DMS79 (cell line): ENCODE results near the gene GPS1.

Experiments used
- DNase-seq: peaks from one replicate; lab custom pipeline; 2025; lab: John Stamatoyannopoulos, UW

GPS1 gene

DNA sequence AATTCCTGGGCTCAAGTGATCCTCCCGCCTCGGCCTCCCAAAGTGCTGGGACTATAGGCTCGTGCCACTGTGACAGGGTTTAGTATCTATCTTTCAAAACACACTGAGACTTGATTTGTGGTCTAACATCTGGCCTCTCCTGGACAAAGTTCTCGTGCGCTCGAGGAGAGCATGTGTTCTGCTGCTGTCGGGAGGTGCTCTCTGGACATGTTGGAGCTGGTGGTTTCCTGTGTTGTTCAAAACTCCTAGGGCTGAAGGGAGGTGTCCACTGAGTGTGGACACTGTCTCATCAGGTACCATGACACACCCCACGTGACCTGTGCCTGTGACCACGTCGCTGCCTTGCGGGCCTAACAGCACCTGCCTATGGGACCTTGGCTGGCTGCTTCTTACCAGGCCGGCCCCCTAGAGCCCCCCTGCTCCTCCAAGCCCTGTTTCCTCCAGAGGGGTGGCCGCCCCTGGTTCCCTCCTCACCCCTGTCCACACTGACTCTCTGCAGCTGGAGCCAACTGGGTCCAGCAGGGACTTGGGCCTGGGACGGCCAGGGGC lies 5.7 kb upstream of the GPS1 start:
- DNase-seq = no peak

DNA sequence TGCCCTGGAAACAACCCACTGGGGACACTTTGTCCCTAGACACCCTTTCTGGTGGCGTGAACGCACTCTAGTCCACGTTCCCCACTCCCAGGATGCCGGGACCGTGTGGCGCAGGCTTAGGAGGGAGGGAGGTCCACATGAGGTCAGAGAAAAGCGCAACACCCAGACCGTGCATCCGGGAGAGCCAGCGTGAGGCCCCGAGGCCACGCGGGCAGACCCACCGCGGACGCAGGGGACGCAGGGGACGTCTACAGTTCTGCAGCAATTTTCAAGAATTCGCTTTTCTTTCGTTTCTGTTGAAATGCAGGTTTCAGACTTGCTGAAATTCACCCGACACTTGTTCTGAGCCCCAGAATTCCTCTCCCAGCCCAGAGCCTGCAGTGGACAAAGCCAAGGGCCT lies 4.8 kb upstream of the GPS1 start:
- DNase-seq = no peak

DNA sequence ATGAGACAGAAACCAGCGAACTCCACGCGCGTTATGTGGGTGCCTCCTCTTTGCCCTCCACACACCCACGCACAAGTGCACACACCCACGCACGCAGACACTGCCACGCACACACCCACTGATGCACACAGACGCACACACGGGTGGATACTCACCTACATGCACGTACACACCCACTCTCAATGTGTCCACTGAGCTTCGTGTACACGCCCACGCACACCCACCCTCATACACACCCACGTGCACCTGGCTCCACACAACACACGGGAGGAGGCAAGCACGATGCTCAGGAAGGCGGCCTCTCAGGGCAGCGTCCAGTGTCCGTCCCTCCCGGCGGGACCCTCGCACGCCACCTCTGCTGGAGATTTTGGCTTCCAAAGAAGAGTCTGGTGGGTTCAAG lies 4.3 kb upstream of the GPS1 start:
- DNase-seq = no peak

DNA sequence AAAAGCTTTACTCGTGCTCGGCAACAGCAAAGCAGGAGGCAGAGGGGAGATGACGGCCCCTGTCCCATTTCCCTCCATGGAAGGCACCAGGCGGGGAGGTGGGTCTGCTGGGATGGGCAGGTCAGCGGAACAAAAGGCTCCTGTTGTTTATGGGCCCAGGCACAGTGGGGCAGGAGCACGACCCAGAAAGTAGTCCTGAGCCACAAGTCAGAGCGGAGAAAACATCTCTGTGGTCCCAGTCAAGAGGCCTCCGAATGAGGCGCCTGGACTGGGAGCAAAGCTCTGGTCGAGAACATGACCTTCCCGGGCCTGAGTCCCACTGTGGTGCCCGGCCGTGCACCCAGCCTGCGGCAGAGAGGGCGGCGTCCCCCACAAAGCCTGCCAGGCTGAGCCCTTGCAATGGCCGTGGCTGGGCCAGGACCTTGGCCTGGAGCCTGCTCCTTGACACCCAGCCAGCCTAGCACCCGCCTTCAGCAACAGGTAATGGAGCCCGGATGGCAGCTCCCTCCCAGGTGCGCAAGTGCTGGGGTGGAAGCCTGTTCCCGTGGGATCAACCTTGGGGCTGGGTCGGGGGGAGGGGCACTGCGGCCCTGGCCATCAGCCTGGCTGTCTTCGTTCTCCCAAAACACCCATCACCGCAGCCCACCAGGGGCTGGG lies 3.7 kb upstream of the GPS1 start:
- no peak for DNase-seq

DNA sequence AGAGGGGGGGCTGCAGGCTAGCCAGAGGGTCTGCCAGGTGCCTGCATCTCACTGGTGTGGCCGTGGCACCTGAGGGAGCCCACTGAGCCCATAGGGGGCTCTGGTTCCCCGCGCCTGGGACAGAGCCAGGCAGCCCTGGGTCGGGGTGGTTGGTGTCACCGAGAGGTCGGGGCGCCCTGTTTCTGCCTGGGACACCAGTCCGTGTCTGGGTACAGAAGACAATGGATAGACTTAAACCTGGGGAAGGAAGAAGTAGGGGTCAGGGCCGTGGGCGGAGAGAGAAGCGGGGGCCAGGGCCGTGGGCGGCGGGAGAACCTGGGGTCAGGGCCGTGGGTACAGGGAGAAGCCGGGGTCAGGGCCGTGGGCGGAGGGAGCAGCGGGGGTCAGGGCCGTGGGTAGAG lies 3.1 kb upstream of the GPS1 start:
- DNase-seq = no peak

DNA sequence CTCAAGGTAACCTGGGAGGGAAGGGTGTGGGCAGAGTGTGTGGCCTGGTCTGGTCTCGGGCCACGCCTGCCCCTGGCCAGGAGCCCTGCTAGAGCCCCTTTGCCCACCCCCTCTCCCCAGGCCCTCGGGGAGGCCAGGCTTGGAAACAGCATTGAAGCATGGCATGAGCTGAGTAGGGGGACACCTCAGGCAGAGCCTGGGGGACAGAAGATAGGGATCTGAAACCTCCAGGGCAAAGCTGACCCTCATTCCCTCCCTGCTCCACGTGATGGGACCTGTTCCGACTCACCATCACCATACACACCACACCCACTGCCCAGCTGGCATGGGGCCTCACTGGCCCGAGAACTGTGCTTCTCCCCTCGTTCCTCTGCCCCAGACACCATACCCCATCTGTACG lies 2.6 kb upstream of the GPS1 start:
- DNase-seq = no peak

DNA sequence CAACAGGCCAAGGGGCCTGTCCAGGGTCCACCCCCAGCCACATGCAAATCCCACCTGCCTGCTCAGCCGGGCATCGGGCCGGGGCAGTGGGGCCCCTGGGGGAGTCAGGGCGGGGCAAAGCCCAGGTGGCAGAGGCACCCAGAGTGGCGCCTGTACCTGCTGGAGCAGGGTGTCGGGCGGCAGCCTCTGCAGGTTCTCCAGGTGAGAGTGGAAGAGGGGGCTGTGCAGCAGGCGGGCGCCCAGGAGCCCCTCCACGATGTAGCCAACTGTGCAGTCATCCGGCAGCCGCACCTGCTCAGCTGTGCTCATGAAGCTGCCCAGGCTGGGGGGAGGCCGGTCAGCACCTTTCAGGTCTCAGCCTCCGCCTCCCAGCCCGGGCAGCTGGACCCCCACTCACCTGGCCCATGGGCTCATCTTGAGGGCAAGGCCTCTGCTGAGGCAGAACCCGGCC lies 2.2 kb upstream of the GPS1 start:
- DNase-seq = no peak

DNA sequence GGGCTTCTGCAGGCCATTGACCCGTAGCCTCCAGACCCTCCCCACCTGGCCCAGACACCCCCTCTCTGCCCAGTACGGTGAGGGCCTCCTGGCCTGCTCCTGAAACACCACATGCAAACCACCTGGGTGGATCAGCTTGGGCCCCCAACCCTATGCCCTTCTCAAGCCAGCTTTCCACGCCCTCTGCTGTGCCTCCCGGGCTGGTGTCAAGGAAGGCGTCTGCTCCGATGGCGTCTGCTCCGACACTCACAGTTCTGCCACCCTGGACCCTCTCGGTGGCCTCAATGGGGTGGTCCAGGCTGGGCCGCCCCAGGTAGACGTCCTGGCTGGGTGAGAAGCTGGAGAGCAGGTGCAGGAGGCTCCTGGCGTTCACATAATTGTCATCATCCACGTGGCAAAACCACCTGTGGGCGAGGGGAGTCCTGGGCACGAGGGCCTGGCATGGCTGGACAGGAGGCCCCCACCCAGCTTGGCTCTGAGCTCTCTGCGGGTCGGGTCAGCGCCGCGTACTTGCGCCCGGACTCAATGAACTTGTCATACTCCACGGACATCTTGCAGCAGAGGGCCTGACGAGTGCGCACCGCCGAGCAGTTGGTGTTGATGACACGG lies 1.4 kb upstream of the GPS1 start:
- no peak for DNase-seq

DNA sequence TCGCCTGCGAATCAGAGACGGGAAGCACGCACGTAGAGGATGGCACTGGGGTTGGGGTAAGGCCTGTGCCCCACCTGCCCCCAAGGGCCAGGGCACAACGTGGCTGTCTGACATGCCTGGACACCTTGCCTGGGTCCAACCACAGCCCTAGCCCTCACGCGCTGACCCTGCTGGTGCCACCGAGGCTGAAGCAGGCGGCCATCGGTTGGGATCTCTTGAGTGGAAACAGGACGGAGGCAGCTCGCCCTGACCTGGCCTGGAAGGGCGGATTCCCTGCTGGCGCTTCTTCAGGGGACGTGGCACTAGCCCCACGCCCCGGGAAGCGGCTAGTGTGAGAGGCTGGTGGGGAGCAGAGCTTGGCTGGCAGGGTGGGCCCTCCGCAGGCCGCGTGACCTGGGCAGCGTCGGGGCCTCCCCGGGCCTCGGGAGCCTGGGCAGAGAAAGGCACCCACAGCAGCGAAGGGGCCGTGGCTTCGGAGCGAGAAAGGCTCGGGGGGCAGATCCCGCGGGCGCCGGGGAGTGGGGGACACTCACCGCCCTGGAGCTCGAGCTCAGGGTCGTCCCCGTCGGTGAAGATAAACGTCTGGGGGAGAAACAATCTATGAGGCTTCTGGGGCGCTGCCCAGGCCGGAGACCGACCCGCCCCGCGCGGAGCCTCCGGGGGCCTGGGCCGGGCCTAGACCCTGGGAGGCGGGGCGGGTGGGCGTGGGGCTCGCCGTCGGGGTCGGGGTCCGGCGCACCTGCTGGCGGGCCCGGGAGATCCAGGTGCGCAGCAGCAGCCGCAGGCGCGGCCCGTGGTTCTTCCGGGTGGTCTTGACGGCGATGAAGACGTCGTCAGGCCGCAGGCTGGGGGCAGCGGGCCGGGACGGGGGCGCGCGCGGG lies 697 bp upstream of the GPS1 start:
- DNase-seq = no peak

DNA sequence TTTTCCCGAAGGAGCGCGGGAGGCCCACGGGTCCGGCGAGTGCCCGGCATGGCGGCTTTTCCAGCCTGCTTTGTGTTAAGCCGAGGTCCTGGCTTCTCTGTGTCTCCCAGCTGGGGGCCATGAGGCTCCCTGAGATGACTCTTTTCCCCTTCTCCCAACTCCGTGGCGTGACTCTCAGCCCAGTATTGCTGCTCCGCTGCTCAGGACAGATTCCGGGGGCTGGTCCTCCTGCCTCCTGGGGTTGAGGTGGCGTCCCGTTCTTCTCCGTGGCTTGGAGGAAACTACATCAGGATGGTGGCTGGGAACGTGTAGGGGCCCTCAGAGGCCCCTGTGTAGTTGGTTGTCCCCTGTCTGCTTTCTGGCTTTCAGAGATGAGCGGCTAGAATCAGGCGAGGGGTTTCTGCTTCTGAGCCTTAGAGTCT lies 951 bp downstream of the GPS1 start:
- no peak for DNase-seq

DNA sequence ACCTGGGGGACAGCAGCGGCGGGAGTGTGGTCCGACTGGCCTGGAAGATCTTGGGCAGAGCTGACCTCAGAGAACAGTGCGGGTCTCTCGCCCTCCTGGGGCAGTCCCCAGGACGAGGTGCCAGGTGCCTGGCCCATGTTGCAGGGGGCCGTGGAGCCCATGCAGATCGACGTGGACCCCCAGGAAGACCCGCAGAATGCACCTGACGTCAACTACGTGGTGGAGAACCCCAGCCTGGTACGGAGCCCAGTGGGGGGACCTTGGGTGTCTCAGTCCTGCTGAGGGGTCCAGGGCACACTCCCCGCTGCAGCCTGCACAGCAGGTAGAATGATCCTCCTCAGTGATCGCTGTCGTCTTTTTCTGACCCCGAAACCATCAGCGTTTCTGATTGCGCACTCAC lies 1.4 kb downstream of the GPS1 start:
- DNase-seq = no peak

DNA sequence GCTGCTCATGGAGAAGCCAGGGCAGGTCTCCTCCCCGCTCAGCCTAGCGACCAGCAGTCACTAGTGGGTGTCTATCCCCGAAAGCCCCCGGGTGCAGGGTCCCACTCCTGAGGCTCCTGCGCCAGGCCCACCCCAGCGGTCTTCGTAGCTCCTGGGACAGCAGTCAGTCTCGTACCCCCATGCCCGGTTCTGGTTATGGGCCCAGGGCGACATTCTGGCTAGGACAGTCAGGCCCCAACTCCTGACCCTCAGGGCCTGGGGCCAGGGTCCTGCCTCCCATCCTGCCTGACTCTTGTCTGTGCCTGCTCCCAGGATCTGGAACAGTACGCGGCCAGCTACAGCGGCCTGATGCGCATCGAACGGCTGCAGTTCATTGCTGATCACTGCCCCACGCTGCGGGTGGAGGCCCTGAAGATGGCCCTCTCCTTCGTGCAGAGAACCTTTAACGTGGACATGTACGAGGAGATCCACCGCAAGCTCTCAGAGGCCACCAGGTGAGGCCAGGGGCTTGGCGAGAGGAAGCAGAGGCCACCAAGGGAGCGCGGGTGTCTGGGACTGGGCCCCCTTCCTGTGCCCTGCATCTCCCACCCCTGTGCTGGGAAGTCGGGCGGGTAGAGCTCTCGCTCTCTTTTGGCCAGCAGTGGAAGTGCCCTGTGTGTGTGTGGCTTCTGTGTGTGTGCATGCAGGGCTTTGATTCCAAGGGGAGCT lies 2.0 kb downstream of the GPS1 start:
- DNase-seq = no peak

DNA sequence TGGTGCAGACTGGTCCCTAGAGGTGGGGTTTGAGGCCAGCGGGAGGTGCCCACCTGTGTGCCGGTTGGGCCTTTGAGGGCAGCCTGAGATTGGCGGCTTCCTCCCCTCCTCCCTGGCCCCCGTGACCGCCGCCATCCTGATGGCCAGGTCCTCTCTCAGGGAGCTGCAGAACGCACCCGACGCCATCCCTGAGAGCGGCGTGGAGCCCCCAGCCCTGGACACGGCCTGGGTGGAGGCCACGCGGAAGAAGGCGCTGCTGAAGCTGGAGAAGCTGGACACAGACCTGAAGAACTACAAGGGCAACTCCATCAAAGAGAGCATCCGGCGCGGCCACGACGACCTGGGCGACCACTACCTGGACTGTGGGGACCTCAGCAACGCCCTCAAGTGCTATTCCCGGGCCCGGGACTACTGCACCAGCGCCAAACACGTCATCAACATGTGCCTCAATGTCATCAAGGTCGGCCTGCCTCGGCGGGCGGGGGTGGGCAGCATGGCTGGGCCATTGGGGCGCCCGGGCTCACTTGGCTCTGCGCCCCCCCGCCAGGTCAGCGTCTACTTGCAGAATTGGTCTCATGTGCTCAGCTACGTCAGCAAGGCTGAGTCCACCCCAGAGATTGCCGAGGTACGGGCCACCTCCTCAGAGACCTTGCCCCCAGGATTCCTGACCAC lies 2.8 kb downstream of the GPS1 start:
- DNase-seq = no peak

DNA sequence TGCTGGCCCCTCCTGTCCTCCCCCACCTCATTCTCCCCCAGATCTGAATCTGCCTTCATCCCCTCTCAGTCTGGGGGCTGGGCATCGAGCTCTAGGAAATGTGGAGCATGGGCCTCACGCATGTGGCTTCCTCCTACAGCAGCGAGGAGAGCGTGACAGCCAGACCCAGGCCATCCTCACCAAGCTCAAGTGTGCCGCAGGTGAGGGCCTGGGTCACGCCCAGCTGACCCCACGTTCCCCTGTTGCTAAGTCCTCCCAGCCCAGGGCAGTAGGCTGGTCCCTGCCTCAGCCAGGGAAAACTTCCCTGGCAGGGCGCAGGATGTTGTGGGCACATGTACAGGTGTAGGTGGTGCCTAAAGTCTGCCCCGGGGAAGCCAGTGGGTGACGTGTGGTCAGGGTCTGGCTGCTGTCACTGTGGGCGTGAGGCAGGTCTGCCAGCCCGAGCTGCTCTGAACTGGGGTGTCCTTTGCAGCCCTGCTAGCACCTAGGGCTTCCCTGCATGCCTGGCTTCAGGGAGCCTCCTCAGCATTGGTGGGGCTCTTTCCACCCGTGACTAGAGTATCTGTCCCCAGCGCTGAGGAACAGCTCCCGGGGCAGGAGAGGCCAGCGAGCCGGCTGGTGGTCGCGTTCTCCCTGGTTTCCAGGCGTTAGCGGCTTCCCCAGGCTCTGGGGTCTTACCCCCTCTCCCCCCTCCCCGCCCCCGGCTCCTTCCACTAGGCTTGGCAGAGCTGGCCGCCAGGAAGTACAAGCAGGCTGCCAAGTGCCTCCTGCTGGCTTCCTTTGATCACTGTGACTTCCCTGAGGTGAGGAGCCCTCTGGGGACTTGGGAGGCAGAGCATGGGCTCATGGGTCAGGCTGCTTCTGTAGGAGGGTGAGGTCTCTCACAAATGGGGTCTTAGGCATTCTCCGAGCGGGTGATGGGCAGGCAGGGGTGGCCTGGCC lies 3.6 kb downstream of the GPS1 start:
- DNase-seq = no peak

DNA sequence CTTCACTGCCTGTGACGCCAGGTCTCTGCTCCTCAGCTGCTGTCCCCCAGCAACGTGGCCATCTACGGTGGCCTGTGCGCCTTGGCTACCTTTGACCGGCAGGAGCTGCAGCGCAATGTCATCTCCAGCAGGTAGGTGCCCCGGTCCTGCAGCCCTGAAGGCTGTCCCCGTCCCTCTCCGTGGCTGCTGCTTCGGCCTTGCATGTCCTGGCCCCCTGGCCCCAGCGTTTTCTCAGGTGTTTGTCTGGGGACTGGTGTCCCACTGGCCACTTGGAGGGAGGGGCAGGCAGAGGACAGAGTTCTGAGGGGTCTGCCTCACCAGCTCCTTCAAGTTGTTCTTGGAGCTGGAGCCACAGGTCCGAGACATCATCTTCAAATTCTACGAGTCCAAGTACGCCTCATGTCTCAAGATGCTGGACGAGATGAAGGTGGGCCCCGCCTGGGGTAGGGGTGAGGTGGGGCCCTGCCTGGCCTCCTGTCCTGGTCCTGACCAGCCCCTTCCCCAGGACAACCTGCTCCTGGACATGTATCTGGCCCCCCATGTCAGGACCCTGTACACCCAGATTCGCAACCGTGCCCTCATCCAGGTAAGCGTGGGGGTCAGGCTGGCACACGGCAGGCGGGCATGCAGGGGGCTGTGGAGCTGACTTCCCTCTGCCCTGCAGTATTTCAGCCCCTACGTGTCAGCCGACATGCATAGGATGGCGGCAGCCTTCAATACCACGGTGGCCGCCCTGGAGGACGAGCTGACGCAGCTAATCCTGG lies 4.4 kb downstream of the GPS1 start:
- no peak for DNase-seq

DNA sequence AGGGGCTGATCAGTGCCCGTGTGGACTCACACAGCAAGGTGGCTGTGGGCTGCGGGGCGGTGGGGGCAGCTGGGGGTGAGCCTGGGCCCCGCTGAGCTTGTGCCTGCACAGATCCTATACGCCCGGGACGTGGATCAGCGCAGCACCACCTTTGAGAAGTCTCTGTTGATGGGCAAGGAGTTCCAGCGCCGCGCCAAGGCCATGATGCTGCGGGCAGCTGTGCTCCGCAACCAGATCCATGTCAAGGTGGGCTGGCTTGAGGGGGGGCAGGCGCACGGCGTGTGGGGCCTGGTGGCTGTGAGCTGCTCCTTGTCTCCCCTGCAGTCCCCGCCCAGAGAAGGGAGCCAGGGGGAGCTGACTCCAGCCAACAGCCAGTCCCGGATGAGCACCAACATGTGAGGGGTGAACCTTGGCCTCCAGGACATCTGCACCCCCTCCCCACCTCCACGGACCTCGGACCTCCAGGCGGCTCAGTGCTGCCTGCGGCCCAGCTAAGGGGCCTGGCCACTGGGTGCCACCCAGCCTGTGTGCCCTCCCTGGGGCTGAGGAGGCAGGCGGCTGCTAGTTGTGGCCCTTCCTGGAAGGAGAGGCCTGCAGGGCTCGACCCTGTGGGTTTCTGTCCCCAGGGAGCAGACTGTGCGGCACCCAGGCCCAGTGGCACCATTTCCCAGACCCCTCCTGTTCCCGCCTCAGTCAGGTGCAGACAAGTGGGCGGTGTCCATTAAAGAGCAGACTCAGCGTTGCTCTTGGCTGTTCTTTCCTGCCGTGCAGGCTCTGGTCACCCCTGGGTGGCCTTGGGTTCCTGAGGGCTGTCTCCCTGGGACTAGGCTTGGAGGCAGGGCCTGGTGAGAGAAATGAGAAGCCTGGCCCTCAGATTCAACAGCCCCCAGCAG lies 5.3 kb downstream of the GPS1 start:
- no peak for DNase-seq

DNA sequence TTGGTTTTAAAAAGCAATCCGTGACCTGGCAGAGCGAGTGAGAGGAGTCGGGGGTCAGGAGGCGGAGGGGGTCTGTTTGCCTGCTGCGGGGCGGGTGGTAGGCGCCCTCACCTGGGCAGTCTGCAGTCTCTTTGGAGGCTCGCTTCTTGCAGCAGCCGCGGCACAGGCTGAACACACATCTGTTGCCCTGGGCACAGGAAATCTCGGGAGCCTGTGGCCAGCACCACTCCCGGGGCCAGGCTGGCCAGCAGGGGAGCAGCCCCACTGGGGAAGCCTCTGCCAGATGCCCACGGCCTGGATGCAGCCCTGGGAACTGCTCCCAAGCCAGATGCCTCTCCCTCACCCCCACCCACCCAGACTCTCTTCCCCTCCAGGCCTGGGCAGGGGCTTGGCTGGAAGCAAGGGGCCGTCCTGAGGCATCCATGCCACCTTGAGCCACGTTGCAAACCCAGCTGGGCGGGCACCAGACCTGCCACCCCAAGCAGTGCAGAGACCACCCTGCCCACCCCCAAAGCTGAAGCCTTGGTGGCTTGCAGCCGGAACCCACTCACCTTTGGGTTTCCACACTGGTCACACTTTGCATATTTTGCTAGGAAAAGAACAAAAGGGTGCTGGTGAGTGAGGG lies 6.6 kb downstream of the GPS1 start:
- DNase-seq = no peak

DNA sequence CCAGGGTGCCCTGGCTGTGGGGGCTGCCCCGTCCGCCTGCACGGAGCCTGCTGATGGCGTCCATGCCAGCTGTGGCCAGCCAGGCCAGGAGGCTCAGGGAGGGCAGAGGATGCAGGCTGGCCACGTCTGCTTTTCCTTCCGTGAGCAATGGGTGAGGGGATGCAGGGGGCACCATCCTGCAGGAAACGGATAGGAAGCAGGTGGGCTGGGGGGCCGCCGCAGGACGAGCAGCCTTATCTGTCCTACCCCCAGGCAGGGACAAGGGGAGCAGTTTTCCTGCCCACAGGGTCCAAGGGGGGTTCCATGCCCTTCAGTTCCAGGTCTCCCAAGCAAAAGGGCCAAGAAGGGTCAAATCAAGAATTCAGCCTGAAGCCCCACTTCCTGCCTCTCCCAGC lies 7.2 kb downstream of the GPS1 start:
- DNase-seq = no peak
